ENCODE measurements around the gene NDUFB1.

Gene NDUFB1

DNA sequence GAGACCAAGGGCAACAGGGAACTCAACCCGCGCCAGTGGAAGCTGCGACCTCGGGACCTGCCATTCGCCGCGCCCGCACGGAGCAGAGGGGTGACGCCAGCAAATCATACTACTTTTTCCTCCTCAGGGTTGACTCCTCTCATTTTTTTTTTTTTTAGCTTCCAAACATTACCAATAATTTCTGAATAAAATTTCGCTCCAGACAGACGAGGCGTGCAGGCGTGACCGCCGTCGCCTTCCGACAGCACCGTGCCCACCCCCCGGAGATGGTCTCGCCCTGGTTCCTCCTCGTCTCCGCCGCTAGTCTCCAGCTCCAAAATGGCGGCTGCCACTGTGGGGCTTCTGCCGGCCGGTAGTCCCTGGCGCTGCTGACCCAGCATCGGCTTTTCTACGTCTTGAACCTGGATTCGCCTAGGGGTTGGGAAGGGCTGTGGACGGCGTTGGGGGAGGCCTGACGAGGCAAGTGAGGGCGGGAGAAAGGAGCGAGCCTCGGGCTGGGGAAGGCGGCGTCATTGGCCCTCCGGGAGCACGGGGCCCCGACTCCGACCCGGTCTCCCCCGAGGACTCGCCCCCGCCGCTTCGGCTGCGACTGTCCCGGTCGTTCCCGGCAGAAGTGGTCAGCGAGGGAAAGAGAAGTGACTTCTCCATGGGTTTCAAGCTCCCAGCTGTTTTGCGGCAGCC, at the start of gene NDUFB1, which contains the start of gene CPSF2:
Gene NDUFB1 (minus strand): TSS at position 37 of the 681 bp plus-strand sequence. CDS start 4,069 bp downstream, outside the sequence.
Gene CPSF2 (plus strand): TSS at position 300 of the 681 bp plus-strand sequence. CDS start 9,016 bp downstream, outside the sequence.
- ChIA-PET CTCF (interaction anchor here (0.6 to 2.3 kb wide), 6 partner anchors 15 to 724 kb away, joined by 3 to 18 read pairs (median 4); partner anchors contain the start of gene ATXN3), POLR2A (ENCODE audit: low non-redundant PET) (interaction anchor here (0.5 to 0.8 kb wide), 3 partner anchors 18 to 761 kb away, joined by 3 read pairs; no protein-coding TSS in a partner anchor)
- TF ChIP-seq, protein P1, sequence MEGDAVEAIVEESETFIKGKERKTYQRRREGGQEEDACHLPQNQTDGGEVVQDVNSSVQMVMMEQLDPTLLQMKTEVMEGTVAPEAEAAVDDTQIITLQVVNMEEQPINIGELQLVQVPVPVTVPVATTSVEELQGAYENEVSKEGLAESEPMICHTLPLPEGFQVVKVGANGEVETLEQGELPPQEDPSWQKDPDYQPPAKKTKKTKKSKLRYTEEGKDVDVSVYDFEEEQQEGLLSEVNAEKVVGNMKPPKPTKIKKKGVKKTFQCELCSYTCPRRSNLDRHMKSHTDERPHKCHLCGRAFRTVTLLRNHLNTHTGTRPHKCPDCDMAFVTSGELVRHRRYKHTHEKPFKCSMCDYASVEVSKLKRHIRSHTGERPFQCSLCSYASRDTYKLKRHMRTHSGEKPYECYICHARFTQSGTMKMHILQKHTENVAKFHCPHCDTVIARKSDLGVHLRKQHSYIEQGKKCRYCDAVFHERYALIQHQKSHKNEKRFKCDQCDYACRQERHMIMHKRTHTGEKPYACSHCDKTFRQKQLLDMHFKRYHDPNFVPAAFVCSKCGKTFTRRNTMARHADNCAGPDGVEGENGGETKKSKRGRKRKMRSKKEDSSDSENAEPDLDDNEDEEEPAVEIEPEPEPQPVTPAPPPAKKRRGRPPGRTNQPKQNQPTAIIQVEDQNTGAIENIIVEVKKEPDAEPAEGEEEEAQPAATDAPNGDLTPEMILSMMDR (conservative IDR thresholded peaks at IDR 0.05; ENCODE audit: low read depth): no peak
- peak within 1 kb of the TSS; percentile 86 for H3K27ac ChIP-seq
- peak; percentile 90 for DNase-seq (ENCODE audit: low spot score)

DNA sequence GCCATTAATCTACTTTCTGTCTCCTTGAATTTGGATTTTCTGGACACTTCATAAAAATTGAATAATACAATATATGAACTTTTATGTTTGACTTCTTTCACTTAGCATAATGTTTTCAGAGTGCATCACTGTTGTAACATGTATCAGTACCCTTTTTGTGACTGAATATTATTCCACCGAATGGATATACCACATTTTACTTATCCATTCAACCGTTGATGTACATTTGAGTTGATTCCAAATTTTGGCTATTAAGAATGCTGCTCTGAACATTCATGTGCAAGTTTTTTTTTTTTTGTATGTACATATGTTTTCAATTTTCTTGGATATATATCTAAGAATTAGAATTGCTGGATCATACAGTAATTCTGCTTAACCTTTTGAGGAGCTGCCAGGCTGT, 43.5 kb upstream of the NDUFB1 start:
- H3K27ac ChIP-seq: no peak overlapping the region
- no peak for DNase-seq (ENCODE audit: low spot score)
- ChIA-PET CTCF (no interaction called here), POLR2A (ENCODE audit: low non-redundant PET) (no interaction called here)
- TF ChIP-seq, protein P1 (conservative IDR thresholded peaks at IDR 0.05; ENCODE audit: low read depth): no peak

DNA sequence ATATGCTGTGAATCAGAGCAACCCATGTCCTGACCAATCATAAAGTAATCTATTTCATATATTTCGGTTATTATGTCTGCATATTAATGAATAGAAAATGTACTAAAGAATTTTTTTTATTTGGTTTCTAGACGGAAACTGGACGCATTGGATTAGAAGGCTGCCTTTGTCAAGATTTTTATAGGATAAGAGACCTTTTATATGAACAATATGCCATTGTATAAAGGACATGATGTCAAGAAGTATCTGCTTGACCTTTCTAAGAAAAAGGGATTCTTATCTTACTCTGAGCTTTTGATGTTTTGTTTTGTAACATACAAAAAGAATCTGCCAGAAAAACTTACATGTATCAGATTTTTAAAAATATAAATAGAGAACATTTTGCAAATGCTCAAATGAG, 40.0 kb upstream of the NDUFB1 start:
- H3K27ac ChIP-seq: no peak overlapping the region
- no peak for DNase-seq (ENCODE audit: low spot score)
- TF ChIP-seq, protein P1 (conservative IDR thresholded peaks at IDR 0.05; ENCODE audit: low read depth): no peak
- ChIA-PET CTCF (no interaction called here), POLR2A (ENCODE audit: low non-redundant PET) (no interaction called here)

DNA sequence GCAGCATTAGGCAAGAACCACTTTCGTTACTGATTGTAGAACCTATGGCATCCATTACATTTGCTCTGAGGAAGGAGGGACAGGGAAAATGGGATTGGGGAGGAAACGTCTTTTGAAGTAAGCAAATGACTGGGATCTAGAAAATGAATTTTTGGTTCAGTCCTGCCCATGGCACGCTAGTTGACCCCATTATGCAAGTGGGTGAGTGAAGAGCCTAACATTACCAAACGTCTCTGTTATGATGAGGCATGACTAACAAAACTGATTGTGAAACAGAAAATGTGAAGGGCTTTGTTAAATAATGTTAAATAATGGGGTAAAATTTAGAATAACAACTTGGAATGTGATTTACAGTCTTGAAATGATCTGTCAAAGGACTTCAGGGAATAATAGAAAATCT, 39.1 kb upstream of the NDUFB1 start:
- CTCF ChIA-PET: no interaction called here
- DNase-seq (ENCODE audit: low spot score): peak; percentile 21
- no peak overlapping the region for H3K27ac ChIP-seq
- POLR2A ChIA-PET (ENCODE audit: low non-redundant PET): no interaction called here
- TF ChIP-seq, protein P1 (conservative IDR thresholded peaks at IDR 0.05; ENCODE audit: low read depth): no peak

DNA sequence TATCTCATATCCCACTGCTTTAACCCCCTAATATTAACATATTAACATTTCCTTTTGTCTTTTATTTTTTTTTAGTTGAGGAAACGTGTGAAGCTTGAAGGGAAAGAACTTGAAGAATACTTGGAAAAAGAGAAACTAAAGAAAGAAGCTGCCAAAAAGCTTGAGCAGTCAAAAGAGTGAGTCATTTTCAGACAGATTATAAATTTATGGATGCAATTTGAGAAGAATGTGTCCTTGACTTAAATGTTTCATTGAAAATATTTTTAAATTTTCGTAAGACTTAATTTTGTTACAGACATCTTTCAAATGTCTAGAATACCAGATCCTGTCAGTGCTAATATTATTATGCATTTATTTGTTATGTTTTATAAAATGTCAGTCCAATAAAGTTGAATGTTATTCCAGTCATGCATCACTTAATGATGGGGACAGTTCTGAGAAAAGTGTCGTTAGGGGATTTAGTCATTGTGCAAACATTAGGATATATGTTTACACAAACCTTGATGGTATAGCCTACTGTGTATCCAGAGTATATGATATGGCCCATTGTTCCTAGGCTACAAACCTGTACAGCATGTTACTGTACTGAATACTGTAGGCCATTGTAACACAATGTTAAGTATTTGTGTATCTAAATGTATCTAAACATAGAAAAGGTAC, 32.9 kb upstream of the NDUFB1 start:
- no peak for DNase-seq (ENCODE audit: low spot score)
- no peak overlapping the region for H3K27ac ChIP-seq
- CTCF ChIA-PET: interaction anchor here (1.0 kb wide), 1 partner anchor 19 kb away, joined by 3 read pairs; no protein-coding TSS in a partner anchor
- POLR2A ChIA-PET (ENCODE audit: low non-redundant PET): no interaction called here
- TF ChIP-seq, protein P1 (conservative IDR thresholded peaks at IDR 0.05; ENCODE audit: low read depth): no peak

DNA sequence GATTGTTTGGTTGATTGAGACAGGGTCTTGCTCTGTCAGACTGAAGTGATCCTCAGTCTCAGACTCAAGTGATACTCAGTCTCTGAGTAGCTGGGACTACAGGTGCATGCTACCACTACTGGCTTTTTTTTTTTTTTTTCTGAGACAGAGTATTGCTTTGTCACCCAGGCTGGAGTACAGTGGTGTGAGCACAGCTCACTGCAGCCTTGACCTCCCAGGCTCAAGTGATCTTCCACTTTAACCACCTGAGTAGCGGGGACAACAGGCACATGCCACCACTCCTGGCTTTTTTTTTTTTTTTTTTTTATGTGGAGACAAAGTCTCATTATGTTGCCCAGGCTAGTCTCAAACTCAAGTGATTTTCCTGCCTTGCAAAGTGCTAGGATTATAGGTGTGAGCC, 32.1 kb upstream of the NDUFB1 start:
- DNase-seq (ENCODE audit: low spot score): no peak
- no peak overlapping the region for H3K27ac ChIP-seq
- POLR2A ChIA-PET (ENCODE audit: low non-redundant PET): no interaction called here
- CTCF ChIA-PET: interaction anchor here (1.0 kb wide), 1 partner anchor 19 kb away, joined by 3 read pairs; no protein-coding TSS in a partner anchor
- TF ChIP-seq, protein P1 (conservative IDR thresholded peaks at IDR 0.05; ENCODE audit: low read depth): no peak
